Stomach (tissue), 4 donors: ENCODE data around the gene TNFRSF8.

Experiments used
- CTCF ChIP-seq, 7 experiments: fragments of 450-650 bp in 4 of 7; fragments of 200-600 bp in 3 of 7; sonication (generic) in 3 of 7; IDR thresholded peaks; one replicate each; pipeline ENCODE4 v1.5.1; 2016 to 2019; ENCODE audit warnings: antibody characterized with exemption in 7 of 7, control low read depth in 2 of 7, mild to moderate bottlenecking in 1 of 7
- EP300 ChIP-seq: sonication (generic); formaldehyde crosslinking; IDR thresholded peaks from one replicate; pipeline ENCODE4 v1.6.1; 2017; ENCODE audit warnings: antibody characterized with exemption
- POLR2A ChIP-seq, 4 donors: fragments of 450-650 bp; IDR thresholded peaks; one replicate each; pipeline ENCODE4 v1.6.1; 2016; ENCODE audit warnings: antibody characterized with exemption in 4 of 4, control low read depth in 2 of 4, mild to moderate bottlenecking in 1 of 4, moderate library complexity in 1 of 4
- POLR2AphosphoS5 ChIP-seq, 3 donors: sonication (generic); formaldehyde crosslinking; IDR thresholded peaks; one replicate each; pipeline ENCODE4 v1.6.1; 2016; ENCODE audit warnings: antibody characterized with exemption in 3 of 3

GRCh38 chr1:12085643-12086260 lies 22.6 kb downstream of the TNFRSF8 start:
- no peak for TF ChIP-seq CTCF (IDR thresholded peaks at IDR 0.05)
- TF ChIP-seq EP300 = no peak
- TF ChIP-seq POLR2A (IDR thresholded peaks at IDR 0.05) = no peak
- TF ChIP-seq POLR2AphosphoS5 (IDR thresholded peaks at IDR 0.05) = no peak
